ENCODE data around the gene SHANK2.

SHANK2 gene

GRCh38 chr11:71252269-71252769 is at the start of gene SHANK2:
SHANK2 (minus strand) TSS chr11:71252577; CDS start chr11:71147326, 105,251 bp downstream.
- no peak for DNase-seq (ENCODE audit: low read depth in 2 of 2)

DNA sequence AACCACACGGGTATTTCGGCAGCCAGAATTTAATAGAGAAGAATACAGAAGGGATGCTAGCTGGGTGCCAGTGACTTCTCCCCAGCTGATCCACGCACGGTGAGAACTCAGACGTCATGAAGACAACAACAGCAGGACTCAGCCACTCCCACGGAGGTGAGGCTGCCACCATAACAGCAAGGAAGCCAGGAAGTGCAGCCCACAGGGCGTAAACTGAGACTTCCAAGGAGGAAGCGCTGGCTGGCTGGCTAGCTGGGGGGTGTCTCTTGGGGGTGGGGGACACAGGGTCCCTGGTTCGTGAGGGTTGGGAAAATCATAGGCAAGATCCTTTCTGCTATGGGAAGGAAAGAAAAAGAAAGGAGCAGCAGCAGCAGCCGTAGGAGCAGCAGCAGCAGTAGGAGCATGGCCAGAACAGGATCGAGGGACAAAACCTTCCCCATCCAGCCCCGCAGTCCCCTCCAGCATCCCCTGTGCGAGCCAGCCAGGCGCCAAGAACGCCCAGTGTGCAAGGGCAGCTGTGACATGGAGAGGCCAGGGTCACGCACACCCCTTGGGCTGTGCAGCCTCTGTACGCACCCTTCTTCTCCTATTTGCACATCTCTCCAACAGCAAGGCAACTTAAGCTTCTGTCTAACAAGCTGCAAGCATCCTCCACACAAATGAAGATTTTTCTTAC is 49.6 kb upstream of the SHANK2 start:
- DNase-seq (ENCODE audit: low read depth in 2 of 2), result no peak

- no peak for DNase-seq (ENCODE audit: low read depth in 2 of 2)
These were observed 48.9 kb upstream of the SHANK2 start for GRCh38 chr11:71301046-71301857.

DNA sequence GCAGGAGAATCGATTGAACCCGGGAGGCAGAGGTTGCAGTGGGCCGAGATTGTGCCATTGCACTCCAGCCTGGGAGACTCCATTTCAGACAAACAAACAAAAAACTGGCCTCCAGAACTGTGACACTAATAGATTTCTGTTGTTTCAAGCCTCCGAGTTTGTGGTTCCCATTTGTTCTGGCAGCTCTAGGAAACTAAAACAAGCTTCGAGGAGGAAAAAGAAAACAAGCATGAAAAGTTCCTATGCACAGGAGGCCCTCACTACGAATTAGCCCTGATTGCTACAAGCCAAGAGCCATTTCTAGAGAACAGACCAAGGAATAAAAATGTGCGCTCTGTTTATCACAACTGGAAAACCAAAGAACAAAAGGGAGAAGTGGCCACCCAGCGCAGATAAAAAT is 47.8 kb upstream of the SHANK2 start:
- DNase-seq (ENCODE audit: low read depth in 2 of 2), result no peak

DNA sequence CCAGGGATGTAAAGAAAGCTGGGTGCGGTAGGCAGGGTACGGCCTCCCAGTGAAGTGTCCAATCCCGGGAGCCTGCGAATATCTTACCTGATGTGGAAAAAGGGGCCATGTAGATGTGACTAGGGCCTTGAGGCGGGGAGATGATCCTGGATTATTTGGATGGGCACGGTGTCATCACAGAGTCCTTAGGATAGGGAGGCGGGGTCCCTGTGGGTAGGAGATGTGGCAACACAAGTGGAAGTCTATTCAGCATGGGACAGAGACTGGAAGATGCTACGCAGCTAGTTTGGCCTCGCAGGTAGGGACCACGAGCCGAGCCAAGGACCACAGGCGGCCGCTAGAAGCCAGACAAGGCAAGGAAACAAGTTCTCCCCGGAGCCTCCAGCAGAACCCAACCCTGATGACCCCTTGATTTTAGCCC is 46.4 kb upstream of the SHANK2 start:
- no peak for DNase-seq (ENCODE audit: low read depth in 2 of 2)

GRCh38 chr11:71298016-71298550 is 45.7 kb upstream of the SHANK2 start:
- DNase-seq (ENCODE audit: low read depth in 2 of 2), result no peak

DNA sequence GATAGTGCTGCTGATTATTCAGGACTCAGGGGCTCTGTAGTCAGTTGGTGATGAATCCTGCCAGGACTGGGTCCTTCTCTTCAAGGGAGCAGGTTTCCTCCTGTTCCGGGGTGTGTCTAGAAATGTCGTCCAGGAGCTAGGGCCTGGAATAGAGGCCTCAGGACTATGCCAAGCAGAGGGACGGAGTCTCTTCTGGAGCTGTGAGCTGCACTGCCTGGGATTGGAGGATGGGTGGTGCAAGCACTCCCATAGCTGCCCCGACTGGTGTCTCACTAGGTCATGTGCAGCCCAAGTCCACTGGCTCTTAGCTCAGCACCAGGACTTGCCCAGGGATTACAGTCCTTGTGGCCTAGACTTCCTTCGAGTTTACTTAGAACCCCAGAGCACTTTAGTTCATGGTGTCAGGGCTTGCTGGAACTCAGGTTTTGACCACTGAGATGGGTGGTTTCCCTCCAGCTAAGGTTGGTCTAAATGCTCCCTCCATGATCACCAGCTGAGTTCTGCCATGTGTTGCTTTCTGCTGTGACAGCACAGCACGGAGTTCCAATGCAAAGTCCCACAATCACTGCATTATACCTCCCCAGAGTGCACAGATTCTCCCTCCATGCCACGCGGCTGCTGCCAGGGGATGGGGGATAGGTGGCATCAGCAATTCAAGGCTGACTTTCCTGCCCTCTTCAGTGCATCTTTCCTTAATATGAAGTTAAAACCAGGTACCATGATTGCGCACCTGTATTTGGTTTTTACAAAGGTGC is 42.6 kb upstream of the SHANK2 start:
- DNase-seq (ENCODE audit: low read depth in 2 of 2), result no peak

- DNase-seq (ENCODE audit: low read depth in 2 of 2), result no peak
These were observed 41.8 kb upstream of the SHANK2 start for GRCh38 chr11:71293961-71294782.

GRCh38 chr11:71286701-71287643 is 34.6 kb upstream of the SHANK2 start:
- DNase-seq (ENCODE audit: low read depth in 2 of 2), result no peak

DNA sequence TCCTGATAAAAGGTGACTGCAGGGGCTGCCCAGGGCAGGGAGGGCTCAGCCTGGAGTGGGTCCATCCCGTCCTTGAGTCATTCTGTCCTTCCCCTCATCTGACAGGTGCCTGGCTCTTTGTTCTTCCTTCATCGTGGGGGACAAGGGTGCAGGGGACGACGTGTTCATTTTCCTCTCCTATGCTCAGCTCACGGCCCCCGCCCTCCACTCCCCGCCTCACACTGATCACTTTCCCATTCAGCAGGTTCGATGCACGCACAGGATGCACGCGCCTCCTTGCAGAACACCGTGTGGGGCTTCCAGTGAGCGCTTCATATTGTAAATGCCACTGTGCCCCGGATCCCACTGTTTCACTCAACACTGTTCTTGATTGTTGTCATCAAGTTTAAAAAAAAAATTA is 32.7 kb upstream of the SHANK2 start:
- DNase-seq (ENCODE audit: low read depth in 2 of 2), result no peak

DNA sequence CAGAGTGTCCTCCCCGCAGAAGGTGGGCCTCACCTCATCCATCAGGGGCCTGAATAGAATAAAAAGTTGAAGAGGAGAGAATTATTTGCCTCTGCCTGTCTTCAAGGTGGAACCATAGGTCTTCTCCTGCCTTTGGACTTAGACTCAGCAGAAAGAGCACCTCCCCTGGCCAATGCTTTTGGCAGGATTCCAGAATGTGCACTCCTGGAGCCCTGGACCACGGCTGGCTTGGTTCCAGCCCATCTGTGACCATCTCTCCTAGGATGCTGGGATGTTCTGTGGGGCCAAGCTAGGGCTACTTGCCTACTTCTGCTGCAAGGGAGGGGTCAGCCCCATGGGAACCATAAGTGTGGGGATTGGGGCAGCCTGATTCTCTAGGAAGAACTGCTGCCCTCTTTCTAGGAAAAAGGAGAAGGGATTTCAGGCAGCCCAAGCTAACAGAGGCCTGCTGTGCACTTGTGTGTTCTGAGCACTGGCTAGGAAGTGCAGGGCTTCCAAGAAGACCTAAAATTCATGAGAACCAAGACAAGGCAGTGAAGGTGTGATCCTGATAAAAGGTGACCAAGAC is 32.2 kb upstream of the SHANK2 start:
- DNase-seq (ENCODE audit: low read depth in 2 of 2), result no peak

DNA sequence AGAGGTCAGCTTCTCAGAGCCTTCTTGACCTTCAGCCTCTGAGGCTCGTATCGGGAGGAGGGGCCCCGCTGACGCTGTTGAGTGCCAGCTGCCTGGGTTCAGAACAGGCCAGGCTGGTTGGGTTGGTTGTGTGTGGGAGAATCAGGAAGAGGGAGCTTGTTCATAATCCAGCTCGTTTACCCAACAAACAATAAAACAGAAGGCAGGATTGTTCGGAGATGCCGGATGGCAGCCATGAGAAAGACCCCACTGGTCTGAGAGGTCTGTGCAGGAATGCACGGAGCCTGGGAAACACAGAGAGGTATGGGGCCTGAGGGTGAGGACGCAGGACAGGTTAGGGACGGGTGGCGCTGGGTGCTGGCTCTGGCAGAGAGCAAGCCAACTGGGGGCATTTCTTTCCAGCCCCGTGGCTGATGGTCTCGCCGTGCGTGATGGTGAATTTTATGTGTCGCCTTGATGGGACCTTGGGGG is 31.6 kb upstream of the SHANK2 start:
- DNase-seq (ENCODE audit: low read depth in 2 of 2), result no peak

DNA sequence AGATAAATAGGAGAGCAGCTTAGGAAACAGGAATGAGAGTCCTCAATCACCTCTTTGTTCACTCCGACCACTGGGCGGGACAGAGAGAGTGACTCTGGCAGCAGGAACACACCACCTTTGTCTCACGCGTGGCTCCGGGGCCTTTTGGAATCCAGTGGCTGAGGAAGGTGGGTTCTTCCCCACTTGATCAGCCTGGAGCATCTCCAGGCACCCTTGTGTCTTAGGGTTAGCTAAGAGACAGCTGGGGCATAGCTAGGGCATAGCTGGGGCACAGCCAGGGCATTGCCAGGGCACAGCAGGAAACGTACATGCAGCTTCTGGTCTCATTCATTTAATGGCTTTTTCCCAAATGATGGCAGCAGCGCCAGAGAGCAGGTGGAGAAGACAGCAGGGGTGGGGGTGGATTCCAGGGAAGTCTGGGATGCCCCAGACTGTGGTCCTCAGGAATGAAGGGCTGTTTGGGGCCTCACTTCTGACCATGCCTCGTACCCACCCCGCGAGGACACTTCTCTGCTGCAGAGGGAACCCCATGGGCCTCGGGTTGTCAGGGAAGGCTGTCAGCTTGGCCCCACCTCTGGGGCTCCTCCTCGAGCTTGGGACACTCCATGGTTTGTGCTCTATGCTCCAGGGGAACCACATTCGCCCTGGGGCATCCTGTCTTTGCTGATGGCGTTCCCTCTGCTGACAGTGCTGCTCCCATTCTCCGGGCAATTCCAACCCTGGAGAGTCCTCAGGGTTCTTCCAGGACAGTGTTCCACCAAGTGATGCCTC is 30.4 kb upstream of the SHANK2 start:
- DNase-seq (ENCODE audit: low read depth in 2 of 2), result no peak

DNA sequence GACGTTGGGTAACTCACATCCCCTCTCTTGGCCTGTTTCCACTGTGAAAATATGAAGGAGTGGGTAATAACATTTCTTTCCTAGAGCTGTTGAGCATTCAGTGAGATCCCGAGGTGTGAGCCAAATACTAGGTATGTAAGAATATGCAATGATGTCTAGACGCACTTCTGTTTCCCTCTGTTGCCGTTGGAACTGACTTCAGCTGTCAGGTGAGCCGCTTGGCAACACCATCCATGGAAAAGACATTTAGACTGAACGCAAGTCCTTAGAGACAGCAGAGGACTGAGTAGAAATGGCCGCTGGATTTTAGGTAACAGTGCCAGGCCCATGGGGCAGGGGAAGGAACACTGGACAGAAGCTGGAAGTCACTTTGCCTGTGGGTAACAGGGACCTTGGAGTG is 29.5 kb upstream of the SHANK2 start:
- DNase-seq (ENCODE audit: low read depth in 2 of 2), result no peak

DNA sequence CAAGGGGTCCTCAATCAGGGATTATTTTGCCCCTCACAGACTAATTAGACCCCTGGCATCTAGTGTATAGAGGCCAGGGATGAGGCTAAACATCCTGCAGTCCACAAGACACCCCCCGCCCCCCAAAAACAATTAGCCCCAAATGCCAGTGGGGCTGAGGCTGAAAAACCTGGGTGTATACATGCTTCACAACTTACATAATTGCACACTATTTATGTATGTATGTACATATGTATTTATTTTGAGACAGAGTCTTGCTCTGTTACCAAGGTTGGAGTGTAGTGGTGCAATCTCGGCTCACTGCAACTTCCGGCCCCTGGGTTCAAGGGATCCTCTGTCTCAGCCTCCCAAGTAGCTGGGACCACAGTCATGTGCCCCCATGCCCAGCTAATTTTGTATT is 28.8 kb upstream of the SHANK2 start:
- no peak for DNase-seq (ENCODE audit: low read depth in 2 of 2)

- no peak for DNase-seq (ENCODE audit: low read depth in 2 of 2)
These were observed 27.7 kb upstream of the SHANK2 start for GRCh38 chr11:71279916-71280645.

DNA sequence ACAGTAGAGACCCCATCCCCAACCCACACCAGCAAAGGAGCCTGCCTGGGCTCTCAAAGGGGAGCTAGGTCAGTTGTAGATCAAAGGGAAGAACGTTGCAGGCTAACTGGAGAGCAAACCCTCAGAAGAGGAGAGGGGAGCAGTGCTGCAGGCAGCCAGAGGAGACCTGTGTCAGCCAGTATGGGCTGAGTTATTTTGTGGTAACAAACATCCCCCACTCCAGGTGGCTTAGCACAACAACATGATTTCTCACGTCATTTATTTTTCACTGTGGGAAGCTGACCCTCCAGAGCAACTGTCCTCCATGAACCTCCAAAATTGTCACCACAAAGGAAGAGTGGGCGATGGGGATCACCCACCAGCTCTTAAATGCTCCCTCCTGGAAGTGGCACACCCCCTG is 19.8 kb upstream of the SHANK2 start:
- no peak for DNase-seq (ENCODE audit: low read depth in 2 of 2)
